HL-60 (cell line): Measurements from ENCODE around the gene LSM10.

Source experiments
- DNase-seq, 2 experiments: peaks; one replicate each; pipeline ENCODE4 v3.0.0-alpha.2; 2010 to 2020; ENCODE audit warnings: low read depth in 1 of 2, low spot score in 1 of 2
- H3K27ac ChIP-seq: fragments of 250-450 bp; sonication (Bioruptor Pico); replicated peaks from 2 replicates; pipeline ENCODE4 v1.5.1; 2020; ENCODE audit warnings: mild to moderate bottlenecking, moderate library complexity
- H3K27me3 ChIP-seq: fragments of 250-450 bp; sonication (Bioruptor Pico); 2 replicates; pipeline ENCODE4 v1.5.1; 2021; ENCODE audit warnings: mild to moderate bottlenecking, moderate library complexity; ENCODE audit not compliant: insufficient read depth, poor library complexity, severe bottlenecking
- H3K4me3 ChIP-seq: replicated peaks from 2 replicates; pipeline ENCODE4 v1.5.1; 2011; ENCODE audit warnings: mild to moderate bottlenecking, control low read depth, low read length; ENCODE audit not compliant: insufficient read depth
- CTCF ChIP-seq: IDR thresholded peaks from one replicate; pipeline ENCODE4 v1.5.1; 2011; ENCODE audit warnings: low read length, control low read depth, inconsistent platforms; ENCODE audit not compliant: insufficient read depth
- GABPA ChIP-seq: IDR thresholded peaks from 2 replicates; pipeline ENCODE4 v1.6.1; 2012; ENCODE audit warnings: low read depth
- POLR2AphosphoS5 ChIP-seq: IDR thresholded peaks from 2 replicates; pipeline ENCODE4 v1.6.1; 2012; ENCODE audit warnings: low read depth
- REST ChIP-seq: IDR thresholded peaks from 2 replicates; pipeline ENCODE4 v1.6.1; 2012; ENCODE audit warnings: low read depth; ENCODE audit not compliant: insufficient replicate concordance
- SPI1 ChIP-seq: IDR thresholded peaks from 2 replicates; pipeline ENCODE4 v1.6.1; 2012; ENCODE audit warnings: low read depth, mild to moderate bottlenecking, borderline replicate concordance

Gene LSM10

GRCh38 chr1:36393686-36394085 is 4.0 kb downstream of the LSM10 start:
- H3K4me3 ChIP-seq, result no peak overlapping the region
- H3K27me3 ChIP-seq, result no peaks in the 10 kb centered on the region
- no peak overlapping the region for H3K27ac ChIP-seq
- DNase-seq, result no peak
- TF ChIP-seq POLR2AphosphoS5 (no peak), CTCF (no peak), REST (no peak), GABPA (no peak), SPI1 (no peak)

- no peak for DNase-seq
- no peaks in the 10 kb centered on the region for H3K27me3 ChIP-seq
- no peak overlapping the region for H3K27ac ChIP-seq
- TF ChIP-seq SPI1 (no peak), GABPA (no peak), POLR2AphosphoS5 (no peak), REST (no peak), CTCF (no peak)
- no peak overlapping the region for H3K4me3 ChIP-seq
These were observed 4.9 kb downstream of the LSM10 start for GRCh38 chr1:36392836-36393235.

GRCh38 chr1:36391271-36391670 is 6.4 kb downstream of the LSM10 start:
- H3K27ac ChIP-seq, result no peak overlapping the region
- TF ChIP-seq SPI1, result no peak
- no peak for TF ChIP-seq GABPA
- TF ChIP-seq CTCF, result no peak
- no peak for TF ChIP-seq POLR2AphosphoS5
- TF ChIP-seq REST, result no peak

More at GRCh38 chr1:36391271-36391670, 6.4 kb downstream of the LSM10 start:
- no peaks in the 10 kb centered on the region for H3K27me3 ChIP-seq
- H3K4me3 ChIP-seq, result no peak overlapping the region
- no peak for DNase-seq
